GM18867 (cell line): ENCODE measurements around the gene MYLK.
"Not testable (repeated sequence)": the region's sequence is repeated elsewhere in the genome, so short reads cannot be mapped to it uniquely, and the experiment has no call there.

Experiments used
- ATAC-seq: cut with Tn5 transposase; IDR thresholded peaks from one replicate; pipeline ENCODE4 v1.9.1; 2021; ENCODE audit warnings: mild to moderate bottlenecking, moderate library complexity; ENCODE audit not compliant: unreplicated experiment

MYLK gene

DNA sequence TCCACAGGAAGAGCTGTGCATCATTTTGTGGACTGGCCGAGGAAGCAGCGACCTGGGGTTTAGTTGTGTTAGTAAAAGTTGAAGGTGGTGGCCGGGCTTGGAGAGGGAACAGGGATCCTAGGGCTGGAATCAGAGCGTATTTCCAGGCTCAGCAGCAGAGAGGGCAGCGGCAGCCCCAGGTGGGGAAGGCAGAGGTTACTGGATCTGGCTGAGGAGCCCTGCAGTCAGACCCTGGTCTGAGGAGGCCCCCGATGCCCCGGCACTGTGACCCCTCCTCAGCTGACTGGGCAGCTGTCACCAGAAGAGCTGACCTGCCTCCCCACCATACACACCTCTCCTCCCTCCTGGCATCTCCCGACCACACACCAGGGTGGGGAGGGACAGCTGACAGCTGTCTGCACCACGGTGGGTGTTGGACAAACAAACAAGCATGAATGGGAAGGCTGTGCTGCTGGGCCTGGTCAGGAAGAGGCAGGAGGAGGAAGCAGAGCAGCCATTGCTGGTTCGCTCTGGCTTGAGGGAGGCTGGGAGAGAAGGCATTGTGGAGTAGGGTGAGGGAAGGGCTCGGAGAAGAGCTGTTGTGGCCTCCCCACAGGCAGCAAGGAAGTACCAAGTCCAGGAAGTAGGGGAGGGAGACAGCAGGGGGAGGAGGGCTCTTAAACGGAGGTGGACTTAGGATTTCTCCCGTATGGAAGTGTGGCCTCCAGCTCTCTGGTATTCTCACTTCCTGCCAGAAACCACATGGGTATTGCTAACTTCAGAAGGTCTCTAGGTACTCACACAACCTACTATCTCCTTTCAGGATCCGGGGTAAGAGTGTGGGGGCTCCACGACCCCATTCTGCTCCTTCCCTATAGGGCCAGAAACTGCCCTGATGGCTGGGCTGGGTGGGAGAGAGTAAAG is 249.7 kb downstream of the MYLK start:
- ATAC-seq, result no peak

DNA sequence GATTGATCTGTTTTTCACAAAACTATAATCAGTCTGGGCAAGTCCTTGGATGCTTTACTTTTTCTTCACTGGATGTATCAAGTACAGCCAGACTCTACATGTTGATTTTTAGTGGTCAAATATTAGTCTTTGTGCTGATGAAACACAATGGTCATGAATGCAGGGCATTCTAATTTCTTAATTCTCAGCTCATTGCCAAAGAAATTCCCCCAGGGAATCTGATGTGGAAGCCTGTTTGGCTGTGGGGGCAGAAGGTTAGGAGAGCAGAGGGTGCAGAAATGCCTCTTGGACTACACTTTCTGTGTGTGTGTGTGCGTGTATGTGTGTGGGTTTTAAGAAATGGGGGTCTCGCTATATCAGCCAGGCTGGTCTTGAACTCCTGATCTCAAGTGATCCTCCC is 250.6 kb downstream of the MYLK start:
- ATAC-seq, result no peak

DNA sequence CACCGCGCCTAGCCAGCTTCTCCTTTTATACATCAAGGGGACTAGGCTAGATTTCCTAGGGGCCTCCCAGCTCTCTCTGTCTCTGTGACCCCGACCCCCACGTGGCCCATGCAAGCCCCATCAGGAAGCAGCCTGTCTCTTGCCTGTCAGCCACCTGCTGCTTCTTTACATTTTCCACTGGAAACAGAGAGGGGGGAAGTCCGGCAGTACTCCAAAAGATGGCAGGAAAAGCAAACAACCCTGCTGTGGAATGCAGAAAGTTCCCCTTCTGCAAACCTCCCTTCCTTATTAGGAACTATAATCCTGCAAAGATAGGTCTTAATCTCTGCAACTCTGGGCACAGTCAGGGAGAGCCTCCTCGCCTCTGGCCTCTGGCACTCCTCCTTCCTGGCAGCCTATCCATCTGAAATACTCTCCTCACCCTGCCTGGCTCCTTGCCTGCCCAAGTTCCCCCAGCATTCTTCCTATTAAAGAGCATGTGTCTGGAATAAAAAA is 251.9 kb downstream of the MYLK start:
- ATAC-seq, result no peak

DNA sequence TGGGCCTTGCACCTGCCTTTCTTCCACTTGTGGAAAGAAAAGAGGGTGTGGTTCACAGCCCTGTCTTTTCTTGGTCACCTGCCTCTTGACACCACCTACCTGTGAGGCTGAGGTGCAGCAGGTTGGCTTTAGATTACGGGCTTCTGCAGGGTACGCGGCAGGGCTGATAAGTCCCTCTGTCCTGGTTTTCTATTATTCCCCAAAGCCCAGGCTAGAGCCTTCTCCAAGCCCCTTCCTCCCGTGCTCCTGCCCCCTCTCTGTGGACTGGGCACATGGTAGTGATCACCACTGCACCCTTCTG is 254.4 kb downstream of the MYLK start:
- ATAC-seq, result no peak

DNA sequence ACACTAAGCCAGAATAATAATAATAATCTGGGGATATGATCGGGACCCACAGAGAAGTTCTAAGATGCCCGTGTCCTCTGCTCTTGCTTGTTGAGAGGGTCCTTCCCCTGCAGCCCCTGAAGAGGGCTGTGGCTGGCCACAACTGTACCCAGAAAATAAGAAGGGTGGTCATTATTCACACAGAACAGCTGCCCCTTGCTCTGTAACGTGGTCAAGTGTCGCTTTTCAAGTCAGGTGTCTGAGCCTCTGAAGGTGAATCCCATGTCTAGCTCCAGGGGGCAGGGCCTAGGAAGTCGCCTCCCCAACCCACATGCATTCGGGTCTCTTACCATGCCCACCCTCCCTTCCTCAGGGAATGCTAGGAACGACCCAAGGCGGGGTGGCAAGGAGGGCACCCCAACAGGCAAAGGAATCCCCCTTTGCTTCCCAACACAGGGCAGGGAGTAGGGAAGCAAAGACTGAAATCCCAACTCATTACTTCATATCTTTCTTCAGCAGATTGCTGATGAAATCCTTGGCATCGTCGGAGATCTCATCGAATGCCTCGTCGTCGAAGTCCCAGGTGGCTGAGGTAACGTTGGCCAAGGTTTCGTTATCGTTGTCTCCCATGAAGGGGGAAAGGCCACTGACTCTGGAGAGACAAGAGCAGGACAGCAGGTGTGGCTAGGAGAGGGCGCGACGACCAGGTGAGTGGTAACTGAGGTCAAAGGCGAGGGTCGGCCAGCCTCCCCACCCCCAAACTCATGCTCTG is 255.0 kb downstream of the MYLK start:
- ATAC-seq, result no peak

DNA sequence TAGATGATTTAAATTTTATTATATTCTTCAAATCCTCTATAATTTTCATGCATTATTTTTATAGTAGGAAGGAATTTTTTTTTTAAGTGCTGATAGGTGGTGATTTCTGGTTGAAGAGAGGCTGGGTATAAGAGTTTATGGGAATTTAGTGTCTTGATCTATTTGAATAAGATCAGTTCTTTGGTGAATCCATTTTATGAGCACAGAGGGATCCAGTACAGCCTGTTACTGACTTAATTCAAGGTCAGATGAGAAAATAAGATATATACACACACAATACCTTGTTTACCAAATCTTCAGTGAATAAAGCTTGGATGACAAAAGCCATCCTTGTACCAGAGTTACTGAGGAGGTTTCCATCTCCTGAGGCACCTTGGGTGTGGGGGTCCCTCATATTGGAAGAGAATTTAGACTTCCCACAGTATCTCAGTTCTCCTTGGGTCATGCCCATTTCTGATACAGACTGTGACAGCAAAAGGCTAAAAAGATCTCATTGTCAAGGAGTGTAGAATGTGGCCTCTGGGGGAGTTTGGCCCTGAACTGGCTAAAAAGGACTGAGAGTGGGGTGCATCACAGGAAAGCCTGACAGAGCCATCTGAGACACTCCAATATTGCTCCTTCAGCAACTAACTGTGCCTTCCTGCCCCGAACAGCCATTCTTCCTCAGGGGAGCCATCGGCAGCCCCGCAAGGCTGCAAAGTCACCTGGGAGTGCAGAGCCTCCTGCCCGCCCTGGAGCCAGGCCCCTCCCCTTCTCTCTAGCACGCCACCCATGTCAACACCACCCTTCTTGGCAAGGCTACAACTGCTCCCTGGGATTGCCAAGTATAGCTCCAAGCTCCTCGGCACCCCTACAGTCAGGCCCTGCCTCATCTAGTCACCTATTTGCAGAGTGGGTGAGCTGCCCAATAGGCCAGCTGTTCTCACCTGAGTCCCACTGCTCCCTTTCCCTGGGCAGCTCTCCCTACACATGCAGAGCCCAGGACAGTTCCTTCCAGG is 256.2 kb downstream of the MYLK start:
- ATAC-seq, result no peak

DNA sequence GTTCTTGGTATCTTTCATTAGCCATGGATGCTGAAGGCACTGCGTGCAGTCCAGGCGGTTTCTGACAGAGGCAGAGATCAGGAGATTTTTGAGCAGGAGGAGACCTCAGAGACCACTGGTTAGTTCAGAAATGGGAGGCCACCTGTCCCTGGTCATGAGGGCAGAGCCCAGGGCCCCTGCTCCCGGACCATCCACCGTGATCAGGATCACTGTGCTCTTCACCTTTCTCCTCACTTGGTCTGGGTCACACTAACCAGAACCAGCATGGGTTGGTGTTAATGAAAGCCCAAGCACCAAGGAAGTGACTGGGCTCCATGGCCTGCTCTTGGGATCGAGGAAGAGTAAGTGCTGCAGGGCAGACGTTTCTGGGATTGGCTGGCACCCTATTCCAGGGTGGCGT is 257.3 kb downstream of the MYLK start:
- ATAC-seq, result no peak

DNA sequence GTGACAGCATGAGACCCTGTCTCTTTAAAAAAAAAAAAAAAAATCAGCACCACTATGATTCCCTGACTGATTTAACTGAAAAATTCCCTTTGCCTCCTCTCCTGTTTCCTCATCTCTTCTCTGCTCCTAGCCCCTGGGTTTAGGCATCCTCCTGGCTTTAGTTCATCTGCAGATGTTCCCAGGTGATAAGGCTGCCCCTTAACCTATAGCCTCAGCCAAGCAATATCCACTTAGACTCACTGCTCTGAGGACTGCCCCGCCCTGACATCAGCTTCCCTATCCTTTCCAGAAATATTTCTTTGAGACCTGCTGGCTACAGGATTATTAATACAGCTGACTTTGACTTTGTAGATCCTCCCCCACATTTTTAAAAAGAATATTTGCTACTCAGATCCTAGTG is 259.8 kb downstream of the MYLK start:
- ATAC-seq, result no peak

DNA sequence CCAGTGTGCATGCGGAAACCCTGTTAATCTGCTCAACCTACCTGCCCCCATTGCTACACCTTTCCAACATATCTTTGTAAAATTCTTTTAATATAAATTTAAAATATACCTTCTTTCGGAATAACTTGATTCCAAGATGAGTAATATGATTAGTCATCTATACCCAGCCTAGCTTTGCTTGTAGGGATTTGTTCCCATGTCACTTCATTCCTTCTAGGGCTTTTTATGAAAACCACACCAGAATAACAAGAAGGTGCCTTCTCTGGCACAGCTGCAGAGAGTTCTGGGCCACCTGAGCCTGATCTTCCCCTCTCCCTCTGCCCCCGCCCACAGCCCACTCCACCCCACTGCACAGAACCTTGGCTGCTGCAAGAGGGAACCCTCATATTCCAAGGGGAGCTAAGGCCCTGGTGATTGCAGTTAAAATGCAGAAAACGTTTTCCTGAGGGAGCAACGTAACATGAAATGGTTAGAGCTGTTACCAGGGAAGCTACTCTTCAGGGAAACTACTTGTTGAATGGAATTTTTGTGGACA is 260.7 kb downstream of the MYLK start:
- no peak for ATAC-seq

DNA sequence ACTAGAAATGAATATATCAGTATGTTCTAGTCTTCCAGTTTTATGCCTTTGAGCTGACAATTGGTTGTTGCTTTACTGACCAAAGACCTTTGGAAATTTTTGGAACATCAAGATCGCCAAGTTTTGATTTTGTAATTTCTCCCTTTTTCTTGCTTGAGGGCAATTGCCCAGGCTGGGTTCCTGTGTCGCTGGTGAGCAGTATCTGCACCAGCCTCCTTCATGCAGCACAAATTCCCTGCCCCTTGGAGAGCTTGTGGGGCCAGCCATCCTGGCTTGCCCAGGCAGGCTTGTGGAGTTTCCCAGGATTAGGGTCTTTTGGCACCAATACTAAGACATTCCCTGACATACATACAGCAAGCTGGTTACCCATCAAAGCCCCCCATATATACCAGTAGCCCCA is 261.4 kb downstream of the MYLK start:
- ATAC-seq, result no peak

DNA sequence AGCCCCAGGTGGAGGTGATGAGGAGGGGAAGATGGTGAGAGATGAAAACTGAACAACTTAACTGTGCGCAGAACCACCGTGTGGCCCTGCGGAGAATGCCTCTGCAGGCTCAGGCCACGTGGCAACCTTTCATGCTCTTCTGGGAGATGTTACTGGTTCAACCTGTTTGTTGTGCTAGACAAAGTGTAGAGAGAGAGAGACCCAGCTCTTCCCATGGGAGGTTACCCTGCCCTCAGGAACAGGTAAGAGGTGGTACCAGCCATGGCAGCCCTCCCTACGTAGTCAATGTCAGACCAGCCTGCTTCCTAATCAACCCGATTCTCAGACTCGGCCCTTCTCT is 262.3 kb downstream of the MYLK start:
- ATAC-seq, result no peak

DNA sequence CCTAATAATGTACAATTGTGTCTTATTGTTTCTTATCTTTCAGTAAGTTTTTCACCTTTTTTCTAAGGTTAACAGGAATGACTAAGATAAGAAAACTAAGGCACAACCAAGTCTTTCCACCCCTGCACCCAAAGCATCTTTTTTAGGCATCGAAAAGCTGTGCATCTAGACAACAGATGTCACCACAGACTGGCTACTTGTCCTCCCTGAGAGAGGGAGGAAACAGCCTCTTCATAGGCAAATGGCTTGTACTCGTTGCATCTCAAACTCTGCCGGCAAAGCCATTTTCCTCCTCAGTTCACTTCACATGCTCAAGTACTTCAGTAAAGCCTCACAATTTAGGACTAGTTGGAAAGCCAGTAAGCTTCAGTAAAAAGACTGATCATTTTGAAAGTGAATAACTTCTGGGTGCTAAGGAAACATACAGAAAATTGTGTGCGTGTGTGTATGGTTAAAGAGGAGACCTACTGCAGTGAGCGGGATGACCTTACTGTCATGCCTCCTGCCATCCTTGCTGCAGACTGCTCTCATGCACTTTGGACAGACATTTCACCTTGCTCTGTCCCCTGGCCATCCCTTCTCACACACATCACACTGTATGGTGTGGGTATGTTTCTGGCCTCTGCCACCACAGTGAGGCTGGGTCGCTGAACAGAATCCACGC is 262.8 kb downstream of the MYLK start:
- ATAC-seq, result no peak

DNA sequence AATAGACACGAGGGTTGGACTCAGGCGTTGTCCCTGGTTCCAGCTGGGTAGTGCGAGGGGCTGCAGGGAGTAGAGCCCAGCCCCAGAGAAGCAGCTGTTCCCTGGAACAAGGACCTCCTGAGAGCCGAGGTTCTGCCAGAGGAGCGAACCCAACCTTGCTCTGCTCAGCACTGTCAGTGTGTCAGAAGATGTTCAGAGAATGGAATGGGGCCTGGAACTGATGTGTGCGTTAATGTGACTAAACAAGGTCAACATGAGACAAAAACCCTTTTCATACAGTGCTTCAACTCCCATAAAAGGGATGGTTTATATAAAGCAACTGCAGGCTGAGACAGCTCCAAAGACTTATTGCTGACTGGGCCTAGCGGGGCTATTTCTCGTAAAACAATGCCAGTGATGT is 263.8 kb downstream of the MYLK start:
- ATAC-seq, result no peak

DNA sequence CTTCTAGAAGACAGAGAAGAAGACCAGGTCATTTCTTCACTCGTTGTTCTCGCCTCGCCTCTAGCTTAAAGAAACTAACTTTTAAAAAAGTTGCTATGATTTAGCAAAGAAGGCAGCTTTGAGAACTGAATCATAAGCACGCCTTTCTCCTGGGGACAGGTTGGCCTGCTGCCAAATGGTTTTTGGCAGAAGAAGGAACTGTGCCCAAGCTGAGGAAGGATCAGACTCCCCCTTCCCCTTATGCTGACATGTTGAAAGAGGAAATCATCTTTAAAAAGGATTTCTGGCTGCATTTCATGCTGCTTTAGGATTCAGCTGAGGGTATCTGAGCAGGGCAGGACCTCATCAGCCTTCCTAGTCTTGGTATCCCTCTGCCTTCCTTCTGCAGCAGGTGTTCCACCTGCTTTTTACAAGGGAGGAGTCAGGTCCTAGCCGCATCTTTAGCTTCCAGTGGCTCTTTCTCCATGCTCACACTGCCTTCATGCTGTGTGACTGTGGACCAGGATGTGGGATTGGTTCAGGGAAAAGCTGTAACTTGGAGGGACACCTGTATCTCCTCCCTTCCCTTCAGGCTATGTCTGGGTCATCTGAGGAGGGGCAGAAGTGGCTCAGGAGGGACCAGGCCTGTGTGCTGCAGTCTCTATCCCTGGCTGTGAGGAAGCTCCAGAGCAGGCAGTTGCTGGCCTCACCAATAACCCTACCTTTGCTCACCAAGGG is 265.2 kb downstream of the MYLK start:
- ATAC-seq, result no peak

DNA sequence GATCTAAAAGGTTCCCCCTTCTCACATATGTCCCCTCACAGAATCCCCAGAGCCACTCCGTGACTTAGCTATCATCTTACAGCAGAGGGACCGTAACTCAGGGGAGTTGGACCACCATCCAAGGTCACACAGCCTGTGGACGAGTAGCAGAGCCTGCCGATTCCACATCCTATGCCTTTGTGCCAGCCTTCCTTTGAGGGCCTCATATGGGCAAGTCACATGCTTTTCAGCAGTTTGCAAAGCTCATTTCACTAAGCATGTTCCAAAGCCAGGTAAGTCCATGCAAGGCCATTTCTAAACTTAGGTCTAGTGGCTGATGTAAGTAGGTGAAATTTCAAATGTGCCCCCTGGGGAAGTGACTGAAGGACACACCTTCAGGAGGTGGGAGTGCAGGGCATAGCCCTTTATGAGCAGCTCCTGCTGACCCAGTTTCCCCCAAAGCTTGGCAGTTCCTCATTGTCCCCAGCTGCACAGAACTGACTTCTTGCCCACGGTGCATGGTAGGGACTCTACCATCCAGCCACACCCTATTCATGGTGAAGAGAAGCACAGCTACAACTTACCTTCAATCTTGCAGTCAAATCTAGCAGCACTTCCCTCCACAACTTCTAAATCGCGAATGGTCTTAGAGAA is 265.9 kb downstream of the MYLK start:
- ATAC-seq, result no peak

DNA sequence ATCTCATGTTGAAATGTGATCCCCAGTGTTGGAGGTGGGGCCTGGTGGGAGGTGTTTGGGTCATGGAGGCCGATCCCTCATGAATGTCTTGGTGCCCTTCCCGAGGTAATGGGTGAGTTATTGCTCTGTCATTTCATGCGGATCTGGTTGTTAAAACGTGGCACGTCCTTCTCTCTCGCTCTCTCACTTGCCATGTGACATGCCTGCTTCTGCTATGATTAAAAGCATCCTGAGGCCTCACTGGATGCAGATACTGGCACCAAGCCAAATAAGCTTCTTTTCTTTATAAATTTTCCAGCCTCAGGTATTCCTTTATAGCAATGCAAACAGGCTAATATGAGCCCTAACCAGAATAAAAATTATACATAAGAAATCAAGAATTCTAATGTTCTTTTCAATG is 267.5 kb downstream of the MYLK start:
- no peak for ATAC-seq

DNA sequence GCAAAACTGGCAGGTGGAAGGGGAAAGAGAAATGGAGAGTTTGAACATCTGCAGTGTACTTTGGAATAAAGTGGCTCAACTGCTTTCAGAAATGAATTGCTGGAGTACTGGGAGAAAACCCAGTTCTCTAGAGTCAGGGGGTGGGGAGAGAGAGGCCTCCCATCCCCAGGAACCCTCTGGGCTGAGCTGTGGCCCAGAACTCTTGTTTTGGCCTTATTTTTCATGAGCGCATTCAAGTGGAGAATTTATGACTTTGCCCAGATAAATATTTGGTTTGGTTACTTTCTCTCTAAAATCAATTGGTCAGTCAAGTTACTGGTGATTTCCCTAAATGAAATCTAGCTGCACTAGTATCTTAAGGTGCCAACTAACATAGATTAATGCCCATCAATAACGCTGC is 270.6 kb downstream of the MYLK start:
- ATAC-seq, result no peak

DNA sequence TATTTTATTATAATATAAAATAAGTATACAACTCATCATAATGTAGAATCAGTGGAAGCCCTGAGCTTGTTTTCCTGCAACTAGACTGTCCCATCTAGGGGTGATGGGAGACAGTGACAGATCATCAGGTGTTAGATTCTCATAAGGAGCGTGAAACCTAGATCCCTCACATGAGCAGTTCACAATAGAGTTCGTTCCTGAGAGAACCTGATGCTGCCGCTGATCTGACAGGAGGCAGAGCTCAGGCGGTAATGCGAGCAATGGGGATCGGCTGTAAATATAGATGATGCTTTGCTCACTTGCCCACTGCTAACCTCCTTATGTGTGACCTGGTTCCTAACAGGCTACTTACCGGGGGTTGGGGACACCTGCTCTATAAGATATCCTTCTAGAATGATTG is 272.5 kb downstream of the MYLK start:
- ATAC-seq, result not testable (repeated sequence)

DNA sequence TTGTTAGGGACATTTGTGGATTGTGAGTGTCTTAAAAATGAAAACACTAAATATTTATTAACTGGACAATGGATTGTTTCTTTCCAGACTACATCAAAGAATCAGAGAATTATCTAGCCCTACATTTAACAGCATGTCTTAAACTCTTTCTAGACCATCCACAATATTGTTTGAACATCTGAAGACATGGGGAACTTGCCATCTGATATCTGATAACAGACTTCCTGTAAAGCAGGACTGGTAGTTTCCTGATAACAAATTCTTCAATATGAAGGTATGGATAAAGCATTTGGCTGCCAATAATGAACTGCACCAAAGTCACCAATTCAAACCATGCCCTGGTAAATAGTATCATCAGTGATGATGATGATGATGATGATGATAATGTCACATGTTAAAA is 273.1 kb downstream of the MYLK start:
- ATAC-seq, result no peak
